ENCODE measurements around the gene HRH2.

Gene HRH2

GRCh38 chr5:175672976-175673648, 15.2 kb downstream of the HRH2 start:
- Histone ChIP-seq H3K9me3 (ENCODE audit: control insufficient read depth in 2 of 2, low read length in 2 of 2) (no peaks in the 10 kb centered on the region), H3K27me3 (ENCODE audit: control insufficient read depth in 2 of 2, insufficient read depth in 2 of 2, low read length in 2 of 2) (no peaks in the 10 kb centered on the region), H3K4me1 (ENCODE audit: control insufficient read depth in 2 of 2, insufficient read depth in 2 of 2, low read length in 2 of 2) (no peaks in the 10 kb centered on the region), H3K27ac (ENCODE audit: low read depth in 2 of 2, low read length in 2 of 2) (no peak overlapping the region), H3K36me3 (ENCODE audit: control insufficient read depth in 2 of 2, insufficient read depth in 2 of 2, low read length in 2 of 2) (no peaks in the 10 kb centered on the region), H3K9ac (ENCODE audit: low read depth in 1 of 2, low read length in 2 of 2) (no peak overlapping the region), H3K4me3 (ENCODE audit: low read length in 2 of 2) (no peak overlapping the region)

- no peak overlapping the region for H3K27ac ChIP-seq (ENCODE audit: low read depth in 2 of 2, low read length in 2 of 2)
- no peaks in the 10 kb centered on the region for H3K36me3 ChIP-seq (ENCODE audit: control insufficient read depth in 2 of 2, insufficient read depth in 2 of 2, low read length in 2 of 2)
- H3K4me3 ChIP-seq (ENCODE audit: low read length in 2 of 2) = no peak overlapping the region
- no peaks in the 10 kb centered on the region for H3K27me3 ChIP-seq (ENCODE audit: control insufficient read depth in 2 of 2, insufficient read depth in 2 of 2, low read length in 2 of 2)
- no peaks in the 10 kb centered on the region for H3K9me3 ChIP-seq (ENCODE audit: control insufficient read depth in 2 of 2, low read length in 2 of 2)
- no peak overlapping the region for H3K9ac ChIP-seq (ENCODE audit: low read depth in 1 of 2, low read length in 2 of 2)
- H3K4me1 ChIP-seq (ENCODE audit: control insufficient read depth in 2 of 2, insufficient read depth in 2 of 2, low read length in 2 of 2) = no peaks in the 10 kb centered on the region
Measured at GRCh38 chr5:175674731-175675346, 17.0 kb downstream of the HRH2 start.

GRCh38 chr5:175675873-175676272, 18.0 kb downstream of the HRH2 start:
- no peaks in the 10 kb centered on the region for H3K36me3 ChIP-seq (ENCODE audit: control insufficient read depth in 2 of 2, insufficient read depth in 2 of 2, low read length in 2 of 2)
- no peak overlapping the region for H3K4me3 ChIP-seq (ENCODE audit: low read length in 2 of 2)
- no peak overlapping the region for H3K27ac ChIP-seq (ENCODE audit: low read depth in 2 of 2, low read length in 2 of 2)
- H3K27me3 ChIP-seq (ENCODE audit: control insufficient read depth in 2 of 2, insufficient read depth in 2 of 2, low read length in 2 of 2) = no peaks in the 10 kb centered on the region
- H3K9ac ChIP-seq (ENCODE audit: low read depth in 1 of 2, low read length in 2 of 2) = no peak overlapping the region
- no peaks in the 10 kb centered on the region for H3K4me1 ChIP-seq (ENCODE audit: control insufficient read depth in 2 of 2, insufficient read depth in 2 of 2, low read length in 2 of 2)
- H3K9me3 ChIP-seq (ENCODE audit: control insufficient read depth in 2 of 2, low read length in 2 of 2) = no peaks in the 10 kb centered on the region

GRCh38 chr5:175677571-175677970, 19.7 kb downstream of the HRH2 start:
- Histone ChIP-seq H3K27ac (ENCODE audit: low read depth in 2 of 2, low read length in 2 of 2) (no peak overlapping the region), H3K4me1 (ENCODE audit: control insufficient read depth in 2 of 2, insufficient read depth in 2 of 2, low read length in 2 of 2) (no peaks in the 10 kb centered on the region), H3K9ac (ENCODE audit: low read depth in 1 of 2, low read length in 2 of 2) (no peak overlapping the region), H3K9me3 (ENCODE audit: control insufficient read depth in 2 of 2, low read length in 2 of 2) (no peaks in the 10 kb centered on the region), H3K36me3 (ENCODE audit: control insufficient read depth in 2 of 2, insufficient read depth in 2 of 2, low read length in 2 of 2) (no peaks in the 10 kb centered on the region), H3K4me3 (ENCODE audit: low read length in 2 of 2) (no peak overlapping the region), H3K27me3 (ENCODE audit: control insufficient read depth in 2 of 2, insufficient read depth in 2 of 2, low read length in 2 of 2) (no peaks in the 10 kb centered on the region)

GRCh38 chr5:175678074-175678473, 20.2 kb downstream of the HRH2 start:
- Histone ChIP-seq H3K9ac (ENCODE audit: low read depth in 1 of 2, low read length in 2 of 2) (no peak overlapping the region), H3K4me1 (ENCODE audit: control insufficient read depth in 2 of 2, insufficient read depth in 2 of 2, low read length in 2 of 2) (no peaks in the 10 kb centered on the region), H3K9me3 (ENCODE audit: control insufficient read depth in 2 of 2, low read length in 2 of 2) (no peaks in the 10 kb centered on the region), H3K27me3 (ENCODE audit: control insufficient read depth in 2 of 2, insufficient read depth in 2 of 2, low read length in 2 of 2) (no peaks in the 10 kb centered on the region), H3K4me3 (ENCODE audit: low read length in 2 of 2) (no peak overlapping the region), H3K27ac (ENCODE audit: low read depth in 2 of 2, low read length in 2 of 2) (no peak overlapping the region), H3K36me3 (ENCODE audit: control insufficient read depth in 2 of 2, insufficient read depth in 2 of 2, low read length in 2 of 2) (no peaks in the 10 kb centered on the region)

GRCh38 chr5:175679411-175679810, 21.5 kb downstream of the HRH2 start:
- H3K4me3 ChIP-seq (ENCODE audit: low read length in 2 of 2) = no peak overlapping the region
- no peaks in the 10 kb centered on the region for H3K4me1 ChIP-seq (ENCODE audit: control insufficient read depth in 2 of 2, insufficient read depth in 2 of 2, low read length in 2 of 2)
- no peak overlapping the region for H3K27ac ChIP-seq (ENCODE audit: low read depth in 2 of 2, low read length in 2 of 2)
- H3K27me3 ChIP-seq (ENCODE audit: control insufficient read depth in 2 of 2, insufficient read depth in 2 of 2, low read length in 2 of 2) = no peaks in the 10 kb centered on the region
- no peaks in the 10 kb centered on the region for H3K36me3 ChIP-seq (ENCODE audit: control insufficient read depth in 2 of 2, insufficient read depth in 2 of 2, low read length in 2 of 2)
- H3K9ac ChIP-seq (ENCODE audit: low read depth in 1 of 2, low read length in 2 of 2) = no peak overlapping the region
- H3K9me3 ChIP-seq (ENCODE audit: control insufficient read depth in 2 of 2, low read length in 2 of 2) = no peaks in the 10 kb centered on the region

- Histone ChIP-seq H3K9ac (ENCODE audit: low read depth in 1 of 2, low read length in 2 of 2) (no peak overlapping the region), H3K4me3 (ENCODE audit: low read length in 2 of 2) (no peak overlapping the region), H3K27me3 (ENCODE audit: control insufficient read depth in 2 of 2, insufficient read depth in 2 of 2, low read length in 2 of 2) (no peaks in the 10 kb centered on the region), H3K9me3 (ENCODE audit: control insufficient read depth in 2 of 2, low read length in 2 of 2) (no peaks in the 10 kb centered on the region), H3K36me3 (ENCODE audit: control insufficient read depth in 2 of 2, insufficient read depth in 2 of 2, low read length in 2 of 2) (no peaks in the 10 kb centered on the region), H3K27ac (ENCODE audit: low read depth in 2 of 2, low read length in 2 of 2) (no peak overlapping the region), H3K4me1 (ENCODE audit: control insufficient read depth in 2 of 2, insufficient read depth in 2 of 2, low read length in 2 of 2) (no peaks in the 10 kb centered on the region)
Measured at GRCh38 chr5:175680020-175680419, 22.1 kb downstream of the HRH2 start.

GRCh38 chr5:175680463-175680862, 22.6 kb downstream of the HRH2 start:
- Histone ChIP-seq H3K27me3 (ENCODE audit: control insufficient read depth in 2 of 2, insufficient read depth in 2 of 2, low read length in 2 of 2) (no peaks in the 10 kb centered on the region), H3K27ac (ENCODE audit: low read depth in 2 of 2, low read length in 2 of 2) (no peak overlapping the region), H3K9me3 (ENCODE audit: control insufficient read depth in 2 of 2, low read length in 2 of 2) (no peaks in the 10 kb centered on the region), H3K36me3 (ENCODE audit: control insufficient read depth in 2 of 2, insufficient read depth in 2 of 2, low read length in 2 of 2) (no peaks in the 10 kb centered on the region), H3K4me1 (ENCODE audit: control insufficient read depth in 2 of 2, insufficient read depth in 2 of 2, low read length in 2 of 2) (no peaks in the 10 kb centered on the region), H3K9ac (ENCODE audit: low read depth in 1 of 2, low read length in 2 of 2) (no peak overlapping the region), H3K4me3 (ENCODE audit: low read length in 2 of 2) (no peak overlapping the region)

GRCh38 chr5:175681045-175681967, 23.4 kb downstream of the HRH2 start:
- Histone ChIP-seq H3K9me3 (ENCODE audit: control insufficient read depth in 2 of 2, low read length in 2 of 2) (no peaks in the 10 kb centered on the region), H3K9ac (ENCODE audit: low read depth in 1 of 2, low read length in 2 of 2) (no peak overlapping the region), H3K4me3 (ENCODE audit: low read length in 2 of 2) (no peak overlapping the region), H3K27ac (ENCODE audit: low read depth in 2 of 2, low read length in 2 of 2) (no peak overlapping the region), H3K27me3 (ENCODE audit: control insufficient read depth in 2 of 2, insufficient read depth in 2 of 2, low read length in 2 of 2) (no peaks in the 10 kb centered on the region), H3K36me3 (ENCODE audit: control insufficient read depth in 2 of 2, insufficient read depth in 2 of 2, low read length in 2 of 2) (no peaks in the 10 kb centered on the region), H3K4me1 (ENCODE audit: control insufficient read depth in 2 of 2, insufficient read depth in 2 of 2, low read length in 2 of 2) (no peaks in the 10 kb centered on the region)

- no peaks in the 10 kb centered on the region for H3K4me1 ChIP-seq (ENCODE audit: control insufficient read depth in 2 of 2, insufficient read depth in 2 of 2, low read length in 2 of 2)
- H3K27me3 ChIP-seq (ENCODE audit: control insufficient read depth in 2 of 2, insufficient read depth in 2 of 2, low read length in 2 of 2) = no peaks in the 10 kb centered on the region
- H3K4me3 ChIP-seq (ENCODE audit: low read length in 2 of 2) = no peak overlapping the region
- H3K9ac ChIP-seq (ENCODE audit: low read depth in 1 of 2, low read length in 2 of 2) = no peak overlapping the region
- no peak overlapping the region for H3K27ac ChIP-seq (ENCODE audit: low read depth in 2 of 2, low read length in 2 of 2)
- no peaks in the 10 kb centered on the region for H3K9me3 ChIP-seq (ENCODE audit: control insufficient read depth in 2 of 2, low read length in 2 of 2)
- no peaks in the 10 kb centered on the region for H3K36me3 ChIP-seq (ENCODE audit: control insufficient read depth in 2 of 2, insufficient read depth in 2 of 2, low read length in 2 of 2)
Measured at GRCh38 chr5:175681968-175682340, 24.1 kb downstream of the HRH2 start.

All from mucosa of rectum (tissue), 2 donors.